HG02973 (cell line): ENCODE data around the gene NELFB.
A peak's percentile ranks its signal among the peaks of the same experiment; 100 is the strongest.

Experiments
- ATAC-seq: cut with Tn5 transposase; IDR thresholded peaks from one replicate; pipeline ENCODE4 v1.9.1; 2021; ENCODE audit warnings: moderate library complexity; ENCODE audit not compliant: unreplicated experiment

The NELFB gene

DNA sequence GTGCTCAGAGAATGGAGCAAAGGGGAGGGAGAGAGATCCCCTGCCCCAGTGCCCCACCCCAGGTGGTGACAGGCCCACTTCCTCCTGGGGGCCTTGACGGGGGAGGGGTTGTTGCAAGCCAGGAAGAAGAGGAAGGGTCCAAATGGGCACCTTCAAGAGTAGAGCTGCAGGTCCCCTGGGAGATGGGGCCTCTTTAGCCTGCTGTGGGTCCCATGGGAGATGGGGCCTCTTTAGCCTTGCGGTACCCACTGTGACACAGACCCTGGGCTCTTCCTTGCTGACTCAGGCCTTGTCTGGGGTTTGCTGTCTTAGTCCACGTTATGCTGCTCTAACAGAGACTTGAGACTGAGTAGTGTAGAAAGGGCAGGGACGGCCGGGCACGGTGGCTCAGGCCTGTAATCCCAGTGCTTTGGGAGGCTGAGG is 12.8 kb downstream of the NELFB start:
- ATAC-seq: no peak

- ATAC-seq: no peak
Observed at GRCh38 chr9:137268538-137269201, 13.5 kb downstream of the NELFB start.

- ATAC-seq: no peak
Observed at GRCh38 chr9:137269231-137269772, 14.2 kb downstream of the NELFB start.

- ATAC-seq: no peak
Observed at GRCh38 chr9:137270929-137271695, 16.0 kb downstream of the NELFB start.

GRCh38 chr9:137271696-137272076 is 16.6 kb downstream of the NELFB start:
- no peak for ATAC-seq

- ATAC-seq: no peak
Observed at GRCh38 chr9:137272241-137273094, 17.3 kb downstream of the NELFB start.

GRCh38 chr9:137273095-137273490 is 18.0 kb downstream of the NELFB start:
- no peak for ATAC-seq

- no peak for ATAC-seq
Observed at GRCh38 chr9:137273611-137274320, 18.6 kb downstream of the NELFB start.

GRCh38 chr9:137275203-137275587 is 20.1 kb downstream of the NELFB start:
- no peak for ATAC-seq

- ATAC-seq: no peak
Observed at GRCh38 chr9:137275588-137276472, 20.7 kb downstream of the NELFB start.

DNA sequence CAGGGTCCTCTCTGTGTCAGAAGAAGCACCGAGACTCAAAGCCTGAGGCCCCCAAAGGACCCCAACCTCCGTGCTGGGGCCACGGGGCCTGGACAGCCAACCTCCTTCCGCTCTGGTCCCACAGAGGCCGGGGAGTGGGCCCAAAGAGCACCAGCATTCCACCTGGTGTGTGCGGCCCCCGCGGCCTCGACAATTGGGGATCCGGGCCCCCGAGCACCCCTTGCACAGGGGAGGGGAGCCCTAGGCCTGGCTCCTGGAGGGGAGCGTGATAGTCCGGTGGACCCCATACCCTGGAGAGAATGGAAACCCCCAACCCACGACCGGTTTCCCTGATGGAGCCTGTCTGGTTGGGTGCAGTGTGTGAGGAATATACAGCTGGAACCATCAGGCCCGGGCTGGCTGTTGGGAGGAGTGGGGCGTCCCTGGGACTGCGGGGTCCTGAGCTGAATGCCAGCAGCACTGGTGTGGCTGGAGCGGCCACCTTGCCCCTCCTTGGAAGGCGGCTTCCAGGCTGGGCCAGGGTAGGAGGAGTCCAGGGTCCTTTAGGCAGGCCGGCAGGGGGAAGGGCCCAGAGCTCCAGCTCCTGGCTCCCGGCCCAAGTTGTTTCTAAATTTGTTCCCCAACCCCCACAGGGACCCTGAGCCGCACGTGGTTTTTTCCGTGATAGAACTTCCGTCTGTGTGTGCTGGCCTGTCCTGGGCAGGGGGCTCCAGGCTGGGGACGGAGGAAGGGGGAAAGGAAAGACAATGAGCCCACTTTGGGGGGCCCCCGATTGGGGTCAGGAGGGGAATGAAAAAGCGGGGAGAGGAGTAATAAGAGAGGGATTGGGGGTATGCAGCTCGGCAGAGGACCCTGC is 21.6 kb downstream of the NELFB start:
- no peak for ATAC-seq

DNA sequence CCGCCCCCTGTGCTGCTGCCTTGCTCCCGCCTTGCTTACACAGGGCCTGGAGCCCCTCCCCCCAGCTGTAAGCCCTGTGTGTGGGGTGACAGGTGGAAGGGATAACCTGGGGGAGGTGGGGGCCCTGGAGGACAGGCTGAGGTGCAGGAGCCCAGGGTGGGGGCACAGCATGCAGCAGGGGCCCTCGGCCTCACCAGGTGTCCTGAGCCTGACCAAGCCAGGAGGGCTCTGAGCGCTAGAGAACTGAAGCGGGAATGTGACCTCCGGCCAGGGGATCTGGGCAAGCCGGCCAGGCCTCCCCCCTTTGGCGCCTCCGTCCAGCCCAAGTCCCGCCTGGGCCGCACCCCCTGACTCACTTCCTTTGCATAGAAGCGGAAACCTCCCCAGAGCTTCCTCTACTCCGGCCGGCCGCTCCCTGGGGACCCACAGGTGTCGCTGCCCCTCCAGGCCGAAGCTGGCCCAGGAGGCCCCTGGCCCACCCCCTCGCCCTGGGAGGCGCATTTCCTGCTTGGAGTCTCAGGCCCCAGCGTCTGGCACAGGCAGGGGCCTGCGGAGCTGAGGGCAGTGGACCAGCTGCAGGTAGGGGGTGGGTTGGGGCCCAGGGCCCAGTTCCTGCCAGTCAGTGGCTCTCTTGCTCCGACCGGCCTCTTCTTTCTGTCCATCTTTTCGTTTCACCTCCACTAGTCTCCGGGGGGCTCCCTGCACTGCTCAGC is 22.4 kb downstream of the NELFB start, which contains the start of gene TOR4A:
Gene TOR4A (plus strand): TSS at position 398 of the 713 bp plus-strand sequence. CDS start 964 bp downstream, outside the sequence.
- ATAC-seq: peak; percentile 49

- ATAC-seq: no peak
Observed at GRCh38 chr9:137278061-137278701, 23.1 kb downstream of the NELFB start.

- ATAC-seq: no peak
Observed at GRCh38 chr9:137278721-137279711, 23.9 kb downstream of the NELFB start.

DNA sequence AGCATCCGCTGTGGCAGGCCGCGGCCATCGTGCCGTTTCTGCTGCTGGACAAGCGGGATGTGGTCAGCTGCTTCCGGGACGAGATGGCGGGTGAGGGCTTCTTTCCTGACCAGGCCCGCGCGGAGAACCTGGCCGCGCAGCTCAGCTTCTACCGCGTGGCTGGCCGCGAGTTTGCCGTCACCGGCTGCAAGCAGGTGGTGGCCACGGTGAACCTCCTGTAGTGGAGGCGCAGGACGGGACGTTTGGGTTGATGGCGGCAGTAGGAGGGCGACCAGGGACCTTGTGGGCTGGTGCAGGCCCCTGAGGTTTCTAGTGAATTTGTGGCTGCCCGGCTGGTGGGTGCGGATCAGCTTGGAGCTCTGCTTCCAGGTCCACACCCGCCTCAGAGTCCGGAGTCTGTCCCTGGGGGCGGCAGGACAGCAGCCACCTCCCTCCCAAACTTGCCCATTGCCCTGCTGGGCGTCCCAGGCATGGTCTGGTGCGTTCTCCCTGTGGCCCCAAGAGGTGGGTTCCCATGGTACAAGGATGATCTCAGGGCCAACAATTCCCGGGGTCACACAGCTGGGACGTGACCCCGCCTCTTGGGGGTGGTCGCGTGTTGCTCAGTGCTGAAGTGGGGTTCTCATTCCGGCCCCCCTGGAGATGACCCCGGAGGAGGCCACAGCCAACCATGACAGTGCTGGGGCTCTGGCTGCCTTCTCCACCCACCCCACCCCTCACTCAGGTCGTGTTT is 24.8 kb downstream of the NELFB start:
- ATAC-seq: no peak
